A204.1 (cell line): ENCODE results near the gene CPM.

ENCODE experiments used
- FAIRE-seq: peaks from 2 replicates; lab custom pipeline; 2012; peaks lifted over from hg19 to GRCh38; lab: Jason Lieb, UNC

CPM gene

GRCh38 chr12:68904351-68904962, 28.5 kb downstream of the CPM start:
- FAIRE-seq: no peak

- FAIRE-seq: no peak
Measured at GRCh38 chr12:68903511-68903910, 29.5 kb downstream of the CPM start.

DNA sequence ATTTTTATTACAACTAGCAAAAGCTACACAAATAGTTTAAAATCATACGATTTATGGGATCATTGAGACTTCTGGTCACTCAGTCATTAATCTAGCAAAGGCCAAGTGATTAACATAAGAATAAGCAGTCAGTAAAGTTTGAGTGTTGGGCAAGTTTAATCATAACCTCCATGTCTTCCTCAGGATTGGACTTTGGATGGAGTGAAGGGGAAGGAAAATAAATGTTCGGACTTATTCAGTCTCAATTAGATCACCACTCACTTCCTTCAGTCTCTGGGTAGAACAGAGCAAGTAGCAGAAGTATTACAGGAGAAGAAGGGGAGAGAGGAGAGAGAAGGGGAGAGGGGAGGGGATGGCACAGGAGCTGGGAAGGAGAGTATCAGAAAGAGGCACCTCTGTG, 31.4 kb downstream of the CPM start:
- FAIRE-seq: no peak

- FAIRE-seq: no peak
Measured at GRCh38 chr12:68901145-68901544, 31.8 kb downstream of the CPM start.

DNA sequence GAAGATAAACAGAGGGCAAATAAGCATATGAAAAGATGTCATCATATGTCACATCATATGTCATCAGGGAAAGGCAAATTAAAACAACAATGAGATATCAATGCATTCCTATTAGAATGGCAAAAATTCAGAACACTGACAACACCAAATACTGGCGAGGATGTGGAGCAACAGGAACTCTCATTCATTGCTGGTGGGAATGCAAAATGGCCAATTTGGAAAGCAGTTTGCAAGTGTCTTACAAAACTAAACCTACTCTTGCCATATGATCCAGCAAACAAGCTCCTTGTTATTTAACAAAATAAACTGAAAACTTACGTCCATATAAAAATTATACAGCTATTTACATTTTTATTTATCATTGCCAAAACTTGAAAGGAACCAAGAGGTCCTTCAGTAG, 32.7 kb downstream of the CPM start:
- no peak for FAIRE-seq

GRCh38 chr12:68899251-68899771, 33.7 kb downstream of the CPM start:
- no peak for FAIRE-seq

GRCh38 chr12:68896881-68897540, 36.0 kb downstream of the CPM start:
- no peak for FAIRE-seq

DNA sequence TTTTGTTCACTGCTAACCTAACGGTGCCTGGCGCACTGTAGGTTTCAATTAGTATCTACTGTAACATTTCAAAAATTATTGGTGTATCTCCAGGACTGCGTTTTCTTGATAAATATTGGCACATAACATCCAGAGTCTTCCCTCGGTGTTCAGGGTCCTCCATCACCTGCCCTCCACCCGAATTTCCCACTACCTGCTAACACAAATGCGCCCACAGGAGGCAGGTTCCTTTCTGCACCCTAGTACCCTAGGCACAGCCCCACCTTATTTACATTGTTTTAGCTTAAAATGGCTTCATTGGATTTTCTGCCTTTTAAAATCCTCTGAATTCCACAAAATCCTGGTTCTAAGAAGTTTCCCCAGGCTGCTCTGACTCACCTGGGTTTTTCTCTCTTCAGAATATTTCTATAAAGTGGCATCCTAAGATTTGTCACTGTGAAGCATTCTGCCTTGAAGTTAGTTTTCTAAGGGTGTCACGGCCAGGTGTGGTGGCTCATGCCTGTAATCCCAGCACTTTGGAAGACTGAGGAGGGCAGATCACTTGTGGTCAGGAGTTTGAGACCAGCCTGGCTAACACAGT, 38.6 kb downstream of the CPM start:
- FAIRE-seq: no peak

DNA sequence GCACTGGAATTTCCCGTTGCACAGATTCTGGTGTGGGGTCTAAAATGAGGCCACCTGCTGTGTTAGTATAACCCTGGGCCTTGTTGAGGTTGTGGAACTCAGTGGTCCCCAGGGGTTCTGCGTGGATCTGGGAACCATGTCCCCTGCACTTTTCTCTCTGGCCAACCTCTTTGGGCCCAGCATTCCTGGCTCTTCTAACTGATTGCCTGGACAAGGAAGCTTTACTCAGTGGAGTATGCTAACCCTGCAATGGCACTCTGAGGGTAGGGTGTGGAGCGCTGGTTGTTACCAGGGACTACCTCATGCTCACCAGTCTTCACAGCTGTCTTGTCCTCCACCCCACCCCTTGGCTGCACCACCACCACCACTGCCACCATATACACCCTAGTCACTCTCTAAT, 39.2 kb downstream of the CPM start:
- FAIRE-seq: no peak

- FAIRE-seq: no peak
Measured at GRCh38 chr12:68893201-68893600, 39.8 kb downstream of the CPM start.

GRCh38 chr12:68891141-68891540, 41.8 kb downstream of the CPM start:
- no peak for FAIRE-seq

- FAIRE-seq: no peak
Measured at GRCh38 chr12:68890701-68891113, 42.3 kb downstream of the CPM start.

- FAIRE-seq: no peak
Measured at GRCh38 chr12:68888243-68888642, 44.7 kb downstream of the CPM start.

DNA sequence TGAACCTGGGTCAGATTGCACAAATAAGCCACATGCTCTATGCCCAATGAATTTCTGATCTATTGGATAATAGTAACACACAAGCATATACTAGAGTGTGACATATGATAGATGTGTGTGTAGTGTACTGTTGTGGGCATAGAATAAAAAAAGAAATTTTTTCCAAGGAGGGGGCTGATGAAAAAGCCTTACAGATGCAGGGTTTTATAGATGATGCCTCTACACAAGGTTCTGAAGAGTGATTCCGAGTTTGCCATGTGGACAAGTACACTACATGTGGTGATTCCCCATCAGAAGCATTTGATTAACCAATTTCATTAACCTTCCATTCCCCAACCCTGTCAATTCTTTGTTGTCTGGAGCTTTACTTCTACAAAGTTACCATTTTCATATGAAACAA, 45.3 kb downstream of the CPM start:
- no peak for FAIRE-seq

- FAIRE-seq: no peak
Measured at GRCh38 chr12:68886636-68887572, 46.1 kb downstream of the CPM start.

DNA sequence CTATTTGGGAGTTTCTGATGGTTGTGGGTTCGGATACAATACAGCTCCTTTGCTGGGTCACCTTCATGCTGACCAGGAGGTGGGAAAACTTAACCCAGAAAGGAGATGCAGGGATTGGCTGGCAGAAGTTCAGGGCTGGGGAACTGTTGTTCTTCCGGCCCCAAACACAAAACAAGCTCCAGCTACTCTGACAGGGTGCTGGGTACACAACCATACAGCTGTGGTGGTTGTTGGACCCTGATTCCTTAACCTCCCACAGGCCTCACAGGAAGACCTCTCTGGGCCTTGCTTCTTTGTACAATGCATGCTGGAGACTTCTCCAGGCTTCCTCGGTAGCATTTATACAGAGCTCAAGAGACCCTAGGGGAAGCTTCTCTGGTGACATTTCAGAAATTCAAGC, 47.6 kb downstream of the CPM start:
- FAIRE-seq: no peak

DNA sequence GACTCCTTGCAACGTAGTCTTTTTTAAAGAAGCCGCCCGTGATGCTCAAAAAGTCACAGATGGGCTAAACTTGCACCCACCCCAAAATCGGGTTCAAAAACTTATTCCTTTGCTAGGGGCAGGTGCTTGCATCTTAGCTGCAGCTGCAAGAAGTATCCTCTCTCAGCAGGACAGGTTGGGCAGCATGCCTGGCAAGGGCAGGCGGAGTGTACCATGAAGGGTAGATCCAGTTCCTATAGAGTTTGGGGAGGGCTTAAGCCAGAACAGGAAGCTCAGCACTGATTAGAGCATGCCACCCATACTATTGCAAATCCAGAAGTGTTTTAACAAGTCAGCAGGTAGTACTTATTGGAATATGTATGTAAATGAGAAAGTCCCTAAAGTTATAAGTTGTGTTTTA, 48.7 kb downstream of the CPM start:
- FAIRE-seq: no peak

DNA sequence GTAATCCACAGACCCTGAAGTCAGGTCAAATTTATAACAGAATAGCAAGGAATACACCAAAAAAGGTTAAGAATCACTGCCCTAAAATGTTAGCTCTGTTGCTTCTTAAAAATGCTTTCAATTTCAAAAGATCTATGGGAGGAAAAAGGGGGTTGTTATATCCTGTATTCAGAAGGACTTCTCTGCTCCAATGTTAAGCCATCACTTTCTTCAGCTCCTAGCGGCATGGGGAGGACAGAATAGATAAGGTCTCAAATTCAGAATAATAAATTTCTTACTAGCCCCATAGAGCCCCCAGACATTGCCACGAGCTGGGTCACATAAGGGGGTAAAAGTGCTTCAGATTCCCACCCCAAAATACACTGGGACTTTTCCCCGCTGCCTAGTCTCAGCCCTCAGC, 49.8 kb downstream of the CPM start:
- FAIRE-seq: no peak

DNA sequence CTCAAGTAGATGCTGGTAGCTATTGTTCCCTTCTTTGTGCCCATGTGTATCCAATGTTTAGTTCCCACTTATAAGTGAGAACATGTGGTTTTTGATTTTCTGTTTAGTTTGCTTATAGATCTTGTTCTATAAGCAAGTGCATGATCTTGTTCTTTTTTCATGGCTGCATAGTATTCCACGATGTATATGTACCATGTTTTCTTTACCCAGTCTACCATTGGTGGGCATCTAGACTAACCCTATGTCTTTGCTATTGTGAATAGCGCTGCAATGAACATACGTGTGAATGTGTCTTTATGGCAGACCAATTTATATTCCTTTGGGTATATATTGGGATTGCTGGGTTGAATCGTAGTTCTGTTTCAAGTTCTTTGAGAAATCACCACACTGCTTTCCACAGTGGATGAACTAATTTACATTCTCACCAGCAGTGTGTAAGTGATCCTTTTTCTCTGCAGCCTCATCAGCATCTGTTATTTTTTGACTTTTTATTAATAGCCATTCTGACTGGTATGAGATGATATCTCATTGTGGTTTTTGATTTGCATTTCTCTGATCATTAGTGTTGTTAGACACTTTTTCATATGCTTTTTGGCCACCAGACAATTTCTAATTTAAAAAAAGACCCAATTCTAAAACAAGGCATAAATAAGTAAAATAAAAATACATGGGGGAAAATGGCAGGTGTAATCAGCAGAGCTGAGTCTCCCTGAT, 50.6 kb downstream of the CPM start:
- FAIRE-seq: no peak

- no peak for FAIRE-seq
Measured at GRCh38 chr12:68880660-68881325, 52.2 kb downstream of the CPM start.

DNA sequence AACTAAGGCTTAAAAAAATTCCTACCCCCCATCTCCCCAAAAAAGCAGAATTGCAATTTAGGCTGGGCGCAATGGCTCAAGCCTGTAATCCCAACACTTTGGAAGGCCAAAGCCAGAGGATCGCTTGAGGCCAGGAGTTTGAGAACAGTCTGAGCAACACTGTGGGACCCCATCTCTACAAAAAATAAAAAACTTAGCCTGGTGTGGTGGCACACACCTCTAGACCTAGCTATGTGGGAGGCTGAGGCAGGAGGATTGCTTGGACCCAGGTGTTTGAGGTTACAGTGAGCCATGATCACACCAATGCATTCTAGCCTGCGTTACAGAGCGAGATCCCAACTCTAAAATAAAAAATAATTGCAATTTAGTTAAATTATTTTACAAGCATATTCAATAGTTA, 54.1 kb downstream of the CPM start:
- FAIRE-seq: no peak
